H9 (cell line): Measurements from ENCODE around the gene DMRT1. TPM values are rescaled to one million over a fixed set of nuclear protein-coding genes. Genes with fewer than 3 reads are reported as not detected.

Experiments used
- DNase-seq: peaks from one replicate; pipeline ENCODE4 v3.0.0-alpha.2; 2017
- H2AFZ ChIP-seq: one replicate; pipeline ENCODE4 v1.6.1; 2013; ENCODE audit warnings: mild to moderate bottlenecking, low read length, control low read depth, moderate library complexity
- H2AK5ac ChIP-seq: 2 replicates; pipeline ENCODE4 v1.6.1; 2013; ENCODE audit warnings: low read length, control low read depth, mixed read lengths; ENCODE audit not compliant: insufficient read length
- H2BK120ac ChIP-seq: one replicate; pipeline ENCODE4 v1.6.1; 2013; ENCODE audit warnings: low read depth, mild to moderate bottlenecking, low read length, control low read depth, inconsistent platforms; ENCODE audit not compliant: poor library complexity, severe bottlenecking
- H2BK12ac ChIP-seq: 2 replicates; pipeline ENCODE4 v1.6.1; 2013; ENCODE audit warnings: low read length, control low read depth, mixed read lengths, low read depth; ENCODE audit not compliant: insufficient read length
- H2BK15ac ChIP-seq: 2 replicates; pipeline ENCODE4 v1.6.1; 2013; ENCODE audit warnings: low read depth, low read length, control low read depth
- H2BK20ac ChIP-seq: one replicate; pipeline ENCODE4 v1.6.1; 2013; ENCODE audit warnings: low read depth, mild to moderate bottlenecking, low read length, control low read depth, inconsistent platforms; ENCODE audit not compliant: poor library complexity, severe bottlenecking
- H2BK5ac ChIP-seq: 2 replicates; pipeline ENCODE4 v1.6.1; 2013; ENCODE audit warnings: low read length, control low read depth, mixed read lengths; ENCODE audit not compliant: insufficient read length
- H3K14ac ChIP-seq: 2 replicates; pipeline ENCODE4 v1.6.1; 2013; ENCODE audit warnings: low read length, control low read depth; ENCODE audit not compliant: insufficient read depth
- H3K18ac ChIP-seq: 2 replicates; pipeline ENCODE4 v1.6.1; 2013; ENCODE audit warnings: low read depth, mild to moderate bottlenecking, mixed read lengths, low read length, control low read depth; ENCODE audit not compliant: insufficient read length
- H3K23ac ChIP-seq: 2 replicates; pipeline ENCODE4 v1.6.1; 2013; ENCODE audit warnings: low read length, control low read depth, mixed read lengths, low read depth; ENCODE audit not compliant: insufficient read length
- H3K23me2 ChIP-seq: 2 replicates; pipeline ENCODE4 v1.6.1; 2013; ENCODE audit warnings: low read depth, mild to moderate bottlenecking, mixed read lengths, low read length, control low read depth; ENCODE audit not compliant: insufficient read length, poor library complexity, severe bottlenecking
- H3K27ac ChIP-seq: 2 replicates; pipeline ENCODE4 v1.5.1; 2013; ENCODE audit warnings: low read length, control low read depth, mixed read lengths, low read depth; ENCODE audit not compliant: insufficient read length
- H3K27me3 ChIP-seq: 2 replicates; pipeline ENCODE4 v1.6.1; 2013; ENCODE audit warnings: low read length, control low read depth, inconsistent platforms; ENCODE audit not compliant: insufficient read depth
- H3K4ac ChIP-seq: 2 replicates; pipeline ENCODE4 v1.6.1; 2013; ENCODE audit warnings: low read depth, mild to moderate bottlenecking, control low read depth, inconsistent platforms, low read length, moderate library complexity
- H3K4me1 ChIP-seq: 2 replicates; pipeline ENCODE4 v1.6.1; 2013; ENCODE audit warnings: low read length, control low read depth, inconsistent platforms; ENCODE audit not compliant: insufficient read depth
- H3K4me2 ChIP-seq: 2 replicates; pipeline ENCODE4 v1.6.1; 2013; ENCODE audit warnings: low read length, control low read depth, mixed read lengths; ENCODE audit not compliant: insufficient read length, insufficient read depth
- H3K56ac ChIP-seq: 2 replicates; pipeline ENCODE4 v1.6.1; 2013; ENCODE audit warnings: low read depth, mild to moderate bottlenecking, mixed read lengths, low read length, control low read depth; ENCODE audit not compliant: insufficient read length
- H3K79me1 ChIP-seq: 2 replicates; pipeline ENCODE4 v1.6.1; 2013; ENCODE audit warnings: low read depth, mild to moderate bottlenecking, moderate library complexity, low read length, control low read depth, inconsistent platforms; ENCODE audit not compliant: insufficient read depth, poor library complexity, severe bottlenecking
- H3K79me2 ChIP-seq: 2 replicates; pipeline ENCODE4 v1.6.1; 2013; ENCODE audit warnings: low read length, control low read depth, inconsistent platforms; ENCODE audit not compliant: insufficient read depth
- H3K9ac ChIP-seq: 2 replicates; pipeline ENCODE4 v1.6.1; 2013; ENCODE audit warnings: low read length, control low read depth, mixed read lengths; ENCODE audit not compliant: insufficient read length; ENCODE audit errors: extremely low read depth
- H3K9me3 ChIP-seq: one replicate; pipeline ENCODE4 v1.6.1; 2013; ENCODE audit warnings: low read depth, low read length, inconsistent platforms; ENCODE audit not compliant: control insufficient read depth
- H3T11ph ChIP-seq: one replicate; pipeline ENCODE4 v1.6.1; 2013; ENCODE audit warnings: mild to moderate bottlenecking, low read length, control low read depth, inconsistent platforms
- H4K20me1 ChIP-seq: one replicate; pipeline ENCODE4 v1.6.1; 2013; ENCODE audit not compliant: control insufficient read depth, insufficient read length, insufficient read depth
- H4K5ac ChIP-seq: 2 replicates; pipeline ENCODE4 v1.6.1; 2013; ENCODE audit warnings: low read depth, mild to moderate bottlenecking, mixed read lengths, low read length, control low read depth; ENCODE audit not compliant: insufficient read length
- H4K8ac ChIP-seq: replicated peaks from 2 replicates; pipeline ENCODE4 v1.6.1; 2013; ENCODE audit warnings: low read length, control low read depth, mixed read lengths, low read depth; ENCODE audit not compliant: insufficient read length
- H4K91ac ChIP-seq: 2 replicates; pipeline ENCODE4 v1.6.1; 2013; ENCODE audit warnings: low read depth, mild to moderate bottlenecking, moderate library complexity, mixed read lengths, low read length, control low read depth; ENCODE audit not compliant: insufficient read length
- H3K27ac Mint-ChIP-seq, 3 experiments: 2 replicates in 2 of 3; 3 replicates in 1 of 3; pipeline ENCODE4 v1.8.0; 2020 to 2021; ENCODE audit warnings: mixed read lengths in 3 of 3, mild to moderate bottlenecking in 1 of 3, moderate library complexity in 1 of 3
- H3K27me3 Mint-ChIP-seq: 2 replicates; pipeline ENCODE4 v1.8.0; 2021; ENCODE audit warnings: low read depth, mild to moderate bottlenecking, moderate library complexity, mixed read lengths
- H3K36me3 Mint-ChIP-seq, 3 experiments: 2 replicates in 2 of 3; 3 replicates in 1 of 3; pipeline ENCODE4 v1.8.0; 2020 to 2021; ENCODE audit warnings: low read depth in 3 of 3, mixed read lengths in 3 of 3; ENCODE audit not compliant: insufficient read depth in 1 of 3
- H3K4me1 Mint-ChIP-seq, 2 experiments: 2 replicates each; pipeline ENCODE4 v1.8.0; 2020; ENCODE audit warnings: mixed read lengths in 2 of 2
- H3K4me3 Mint-ChIP-seq, 2 experiments: 2 replicates in 1 of 2; 3 replicates in 1 of 2; pipeline ENCODE4 v1.8.0; 2020 to 2021; ENCODE audit warnings: mild to moderate bottlenecking in 2 of 2, mixed read lengths in 2 of 2, moderate library complexity in 1 of 2
- H3K9me3 Mint-ChIP-seq, 2 experiments: 2 replicates in 1 of 2; 3 replicates in 1 of 2; pipeline ENCODE4 v1.8.0; 2020; ENCODE audit warnings: mild to moderate bottlenecking in 2 of 2, mixed read lengths in 2 of 2, moderate library complexity in 1 of 2
- CTCF ChIP-seq: fragments of 200-600 bp; sonication (generic); conservative IDR thresholded peaks from 3 replicates; pipeline ENCODE4 v1.8.0; 2021; ENCODE audit warnings: antibody characterized with exemption, mild to moderate bottlenecking
- WGBS: extraction: QIAGEN DNeasy Blood & Tissue Kit; methylation state at CpG from one replicate; pipeline ENCODE4 v1.1.7; 2013; ENCODE audit warnings: missing lambda C conversion rate, low lambda C conversion rate, mixed read lengths; ENCODE audit not compliant: insufficient read length; ENCODE audit errors: extremely low coverage; 5-methylcytosine and 5-hydroxymethylcytosine counted together
- total RNA-seq: library from RNA; stranded (reverse); gene quantifications from 2 replicates; pipeline ENCODE4 v1.2.1, GENCODE V29; 2021

The DMRT1 gene
- total RNA-seq, 1 experiment from 2014 or later, result not detected

GRCh38 chr9:995781-996180, 154.3 kb downstream of the DMRT1 start:
- Histone ChIP-seq H2BK120ac (no peak overlapping the region), H2BK12ac (no peak overlapping the region), H3K56ac (no peak overlapping the region), H3K23ac (no peak overlapping the region), H4K8ac (no peak overlapping the region), H3K79me2 (no peaks in the 10 kb centered on the region), H2AFZ (no peak overlapping the region), H3K27ac (no peak overlapping the region), H3K23me2 (no peaks in the 10 kb centered on the region), H2BK20ac (no peak overlapping the region), H2BK5ac (no peak overlapping the region), H3T11ph (no peak overlapping the region), H4K91ac (no peak overlapping the region), H3K27me3 (no peaks in the 10 kb centered on the region), H3K4me2 (no peak overlapping the region), H3K9ac (no peak overlapping the region), H3K79me1 (no peaks in the 10 kb centered on the region), H3K14ac (no peak overlapping the region), H3K4me1 (no peaks in the 10 kb centered on the region), H4K5ac (no peak overlapping the region), H2AK5ac (no peak overlapping the region), H3K18ac (no peak overlapping the region), H3K9me3 (peaks cover 19% of the 10 kb centered on the region), H3K4ac (no peak overlapping the region), H4K20me1 (no peaks in the 10 kb centered on the region), H2BK15ac (no peak overlapping the region)
- TF ChIP-seq CTCF, result no peak
- H3K36me3 Mint-ChIP-seq, result peaks cover 2 to 15% (median 10%) of the 10 kb centered on the region in 3 experiments; a peak in 5 of 7 replicates
- H3K27ac Mint-ChIP-seq, result no peak overlapping the region
- no peak overlapping the region for H3K4me3 Mint-ChIP-seq
- H3K9me3 Mint-ChIP-seq, result peaks cover 35 to 44% of the 10 kb centered on the region in 2 experiments
- no peak for DNase-seq
- peaks cover 49% of the 10 kb centered on the region for H3K27me3 Mint-ChIP-seq
- WGBS, result no CpG with 5 or more reads among the region's 3 CpGs
- no peaks in the 10 kb centered on the region for H3K4me1 Mint-ChIP-seq
